Nephron (organoid): ENCODE results near the gene PRKCD.

ENCODE experiments used
- H3K27ac Mint-ChIP-seq, 3 experiments: 2 replicates each; pipeline ENCODE4 v1.8.0; 2020; ENCODE audit warnings: mixed read lengths in 3 of 3, mild to moderate bottlenecking in 2 of 3, moderate library complexity in 1 of 3
- H3K27me3 Mint-ChIP-seq: 2 replicates; pipeline ENCODE4 v1.8.0; 2021; ENCODE audit warnings: low read depth, mild to moderate bottlenecking, moderate library complexity, mixed read lengths
- H3K36me3 Mint-ChIP-seq: 2 replicates; pipeline ENCODE4 v1.8.0; 2020; ENCODE audit warnings: low read depth, mixed read lengths
- H3K4me1 Mint-ChIP-seq: 2 replicates; pipeline ENCODE4 v1.8.0; 2020; ENCODE audit warnings: mixed read lengths
- H3K4me3 Mint-ChIP-seq, 3 experiments: 2 replicates each; pipeline ENCODE4 v1.8.0; 2020; ENCODE audit warnings: mild to moderate bottlenecking in 3 of 3, mixed read lengths in 3 of 3, moderate library complexity in 2 of 3
- H3K9me3 Mint-ChIP-seq: 2 replicates; pipeline ENCODE4 v1.8.0; 2020; ENCODE audit warnings: mixed read lengths
- TF ChIP-seq, protein P1 (sequence below), 3 experiments: fragments of 200-600 bp; sonication (generic); IDR thresholded peaks; one replicate each; pipeline ENCODE4 v1.5.0; 2021; ENCODE audit warnings: antibody characterized with exemption in 3 of 3; ENCODE audit not compliant: unreplicated experiment in 3 of 3

The PRKCD gene

DNA sequence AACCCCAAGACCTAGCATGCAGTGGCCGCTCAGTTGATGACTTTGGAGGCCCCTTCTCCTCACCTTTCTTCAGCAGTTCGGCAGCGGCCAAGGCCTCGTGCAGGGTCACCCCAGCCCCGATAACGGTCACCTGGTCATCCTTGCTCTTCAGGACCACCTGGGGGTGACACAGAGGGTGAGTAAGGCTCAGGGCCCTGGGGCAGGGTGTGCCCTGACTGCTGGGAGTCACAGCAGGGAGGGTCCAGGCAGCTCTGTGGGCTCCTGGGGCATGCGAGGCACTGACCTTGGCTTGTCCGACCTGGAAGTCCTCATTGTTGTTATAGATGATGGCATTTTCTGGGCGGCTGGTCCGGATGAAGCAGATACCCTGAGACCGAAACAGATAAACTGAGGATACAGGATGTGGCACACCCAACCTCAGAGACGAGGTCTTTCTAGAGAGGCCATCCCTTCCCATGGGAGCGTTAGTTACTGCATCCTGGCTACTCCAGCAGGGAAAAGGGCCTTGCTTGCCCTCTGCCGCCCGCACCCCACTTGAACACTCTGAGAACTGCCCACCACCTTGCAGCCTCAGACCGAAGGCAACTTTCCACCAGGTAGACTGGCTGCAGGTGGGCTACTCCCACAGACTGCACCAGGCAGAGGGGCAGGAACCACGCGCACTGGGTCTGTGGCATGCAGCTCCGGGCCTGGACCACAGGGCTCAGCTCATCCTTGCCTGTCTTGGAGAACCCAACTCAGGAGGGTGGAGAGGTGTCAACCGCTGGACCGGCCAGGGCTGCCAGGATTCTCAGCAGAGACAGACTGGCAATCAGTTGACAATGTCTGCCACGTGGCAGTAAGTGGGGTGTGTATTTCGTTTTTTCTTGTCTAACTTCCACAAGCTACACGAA, 67.2 kb downstream of the PRKCD start:
- Mint-ChIP-seq H3K27me3 (no peaks in the 10 kb centered on the region), H3K4me3 (no peak overlapping the region), H3K36me3 (peaks cover 35% of the 10 kb centered on the region), H3K4me1 (no peaks in the 10 kb centered on the region), H3K9me3 (no peaks in the 10 kb centered on the region), H3K27ac (no peak overlapping the region)
- TF ChIP-seq, protein P1, sequence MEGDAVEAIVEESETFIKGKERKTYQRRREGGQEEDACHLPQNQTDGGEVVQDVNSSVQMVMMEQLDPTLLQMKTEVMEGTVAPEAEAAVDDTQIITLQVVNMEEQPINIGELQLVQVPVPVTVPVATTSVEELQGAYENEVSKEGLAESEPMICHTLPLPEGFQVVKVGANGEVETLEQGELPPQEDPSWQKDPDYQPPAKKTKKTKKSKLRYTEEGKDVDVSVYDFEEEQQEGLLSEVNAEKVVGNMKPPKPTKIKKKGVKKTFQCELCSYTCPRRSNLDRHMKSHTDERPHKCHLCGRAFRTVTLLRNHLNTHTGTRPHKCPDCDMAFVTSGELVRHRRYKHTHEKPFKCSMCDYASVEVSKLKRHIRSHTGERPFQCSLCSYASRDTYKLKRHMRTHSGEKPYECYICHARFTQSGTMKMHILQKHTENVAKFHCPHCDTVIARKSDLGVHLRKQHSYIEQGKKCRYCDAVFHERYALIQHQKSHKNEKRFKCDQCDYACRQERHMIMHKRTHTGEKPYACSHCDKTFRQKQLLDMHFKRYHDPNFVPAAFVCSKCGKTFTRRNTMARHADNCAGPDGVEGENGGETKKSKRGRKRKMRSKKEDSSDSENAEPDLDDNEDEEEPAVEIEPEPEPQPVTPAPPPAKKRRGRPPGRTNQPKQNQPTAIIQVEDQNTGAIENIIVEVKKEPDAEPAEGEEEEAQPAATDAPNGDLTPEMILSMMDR (IDR thresholded peaks at IDR 0.05; ENCODE audit: unreplicated experiment in 3 of 3) = no peak

DNA sequence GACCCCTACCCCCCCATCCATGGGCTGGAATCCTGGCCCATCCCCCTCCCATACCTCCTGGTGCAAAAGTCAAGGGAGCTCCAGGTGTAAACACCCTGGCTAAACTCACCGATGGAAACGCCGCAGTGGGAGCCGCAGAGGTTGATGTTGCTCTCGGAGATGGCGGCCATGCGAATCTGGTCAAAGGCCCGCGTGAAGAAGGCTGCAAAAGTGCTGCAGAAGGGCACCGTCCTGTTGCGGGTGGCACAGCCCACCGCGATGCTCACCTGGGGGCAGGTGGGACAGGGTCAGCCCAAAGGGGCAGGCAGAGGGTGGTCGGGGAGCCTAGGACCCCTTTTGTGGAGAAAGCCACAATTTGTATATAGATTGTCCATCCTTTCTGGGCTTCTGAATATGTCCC, 68.2 kb downstream of the PRKCD start:
- no peaks in the 10 kb centered on the region for H3K27me3 Mint-ChIP-seq
- no peaks in the 10 kb centered on the region for H3K9me3 Mint-ChIP-seq
- no peaks in the 10 kb centered on the region for H3K4me1 Mint-ChIP-seq
- TF ChIP-seq, protein P1 (IDR thresholded peaks at IDR 0.05; ENCODE audit: unreplicated experiment in 3 of 3) = no peak
- no peak overlapping the region for H3K4me3 Mint-ChIP-seq
- peaks cover 34% of the 10 kb centered on the region for H3K36me3 Mint-ChIP-seq
- H3K27ac Mint-ChIP-seq = no peak overlapping the region

DNA sequence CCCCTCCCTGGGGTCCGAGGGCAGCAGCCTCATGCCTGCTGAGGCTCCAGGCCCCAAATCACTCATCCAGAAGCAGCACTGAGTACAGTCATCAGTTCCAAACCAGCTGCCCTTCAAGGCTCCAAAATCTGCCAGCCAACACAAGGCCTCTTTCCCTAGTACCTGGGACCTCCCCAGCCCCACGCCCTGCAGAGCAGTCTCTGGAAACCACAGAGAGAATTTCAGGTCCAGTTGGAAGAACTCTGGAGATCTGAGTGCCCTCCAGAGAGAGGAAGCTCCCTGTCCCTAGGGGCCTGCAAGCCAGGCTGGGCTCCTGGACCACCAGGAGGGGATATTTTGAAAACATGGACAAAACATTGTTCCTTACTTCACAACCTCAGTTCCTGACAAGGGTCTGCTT, 68.6 kb downstream of the PRKCD start:
- Mint-ChIP-seq H3K27me3 (no peaks in the 10 kb centered on the region), H3K27ac (no peak overlapping the region), H3K4me3 (no peak overlapping the region), H3K9me3 (no peaks in the 10 kb centered on the region), H3K36me3 (peaks cover 37% of the 10 kb centered on the region), H3K4me1 (no peaks in the 10 kb centered on the region)
- TF ChIP-seq, protein P1 (IDR thresholded peaks at IDR 0.05; ENCODE audit: unreplicated experiment in 3 of 3) = no peak

DNA sequence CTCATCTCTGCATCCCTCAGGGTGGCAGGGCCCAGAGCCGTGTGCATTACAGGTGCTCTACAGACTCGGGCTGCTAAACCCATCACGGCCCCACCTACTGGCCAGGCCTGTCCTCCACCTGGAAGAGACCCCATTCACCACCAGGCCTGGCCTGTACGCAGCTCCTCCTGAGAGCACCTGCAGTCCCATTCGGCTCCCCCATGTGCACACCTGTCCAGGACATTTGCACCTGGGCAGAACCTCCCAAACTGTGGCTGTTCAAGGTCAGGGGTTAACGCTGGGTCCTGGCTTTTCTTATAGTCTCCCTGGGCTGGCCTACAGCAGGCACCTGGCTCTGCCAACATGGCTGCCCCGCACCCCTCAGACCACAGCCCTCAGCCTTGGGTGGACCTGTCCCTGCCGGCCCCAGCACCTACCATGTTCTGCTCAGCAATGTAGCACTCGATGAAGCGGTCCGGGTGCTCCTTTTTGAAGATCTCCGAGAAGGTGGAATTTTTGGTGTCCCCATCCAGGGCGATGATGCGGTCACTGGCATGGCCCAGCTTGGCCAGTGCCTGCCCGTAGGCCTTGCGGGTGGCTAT, 69.1 kb downstream of the PRKCD start:
- TF ChIP-seq, protein P1 (IDR thresholded peaks at IDR 0.05; ENCODE audit: unreplicated experiment in 3 of 3) = no peak
- H3K4me3 Mint-ChIP-seq = no peak overlapping the region
- H3K4me1 Mint-ChIP-seq = peaks cover 1% of the 10 kb centered on the region
- no peaks in the 10 kb centered on the region for H3K27me3 Mint-ChIP-seq
- peaks cover 40% of the 10 kb centered on the region for H3K36me3 Mint-ChIP-seq
- no peak overlapping the region for H3K27ac Mint-ChIP-seq
- H3K9me3 Mint-ChIP-seq = no peaks in the 10 kb centered on the region

DNA sequence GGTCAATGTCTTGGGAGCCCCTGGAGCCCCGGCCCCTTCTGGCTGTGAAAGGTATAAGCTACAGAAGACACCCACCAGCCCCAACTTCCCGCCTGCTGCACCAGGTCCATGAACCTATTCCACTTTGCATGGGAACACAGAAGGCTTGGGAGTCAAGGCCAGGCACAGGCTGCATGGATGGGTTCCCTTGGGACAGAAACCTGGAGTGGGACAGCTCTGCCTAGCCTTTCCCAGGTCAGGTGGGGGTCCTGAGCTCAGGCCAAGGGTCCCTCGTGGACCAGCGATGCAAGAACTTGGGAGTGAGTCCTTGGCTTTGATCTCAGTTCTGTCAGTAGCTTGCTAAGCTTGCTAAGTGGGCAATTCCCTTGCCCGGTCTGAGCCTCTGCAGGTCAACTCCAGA, 69.8 kb downstream of the PRKCD start:
- Mint-ChIP-seq H3K4me3 (no peak overlapping the region), H3K4me1 (peaks cover 5% of the 10 kb centered on the region), H3K27ac (no peak overlapping the region), H3K9me3 (no peaks in the 10 kb centered on the region), H3K27me3 (no peaks in the 10 kb centered on the region), H3K36me3 (peaks cover 37% of the 10 kb centered on the region)
- TF ChIP-seq, protein P1 (IDR thresholded peaks at IDR 0.05; ENCODE audit: unreplicated experiment in 3 of 3) = no peak
